Measurements from ENCODE around the gene MRPS5. TPM values are rescaled to one million over a fixed set of nuclear protein-coding genes. Genes with fewer than 3 reads are reported as not detected.
A peak's percentile ranks its signal among the peaks of the same experiment; 100 is the strongest.
"Not testable (repeated sequence)": the region's sequence is repeated elsewhere in the genome, so short reads cannot be mapped to it uniquely, and the experiment has no call there.

Gene MRPS5
- total RNA-seq, 1 experiment from 2014 or later: 44.5 TPM

- no peak for DNase-seq (ENCODE audit: low spot score)
Measured at GRCh38 chr2:95047629-95048510, 73.7 kb downstream of the MRPS5 start.

- no peak for DNase-seq (ENCODE audit: low spot score)
Measured at GRCh38 chr2:95046371-95047112, 75.1 kb downstream of the MRPS5 start.

- DNase-seq (ENCODE audit: low spot score): no peak
Measured at GRCh38 chr2:95044601-95045000, 77.0 kb downstream of the MRPS5 start.

- DNase-seq (ENCODE audit: low spot score): peak; percentile 87
Measured at GRCh38 chr2:95043300-95044093, 78.1 kb downstream of the MRPS5 start.

GRCh38 chr2:95042472-95043271, 78.9 kb downstream of the MRPS5 start:
- no peak for DNase-seq (ENCODE audit: low spot score)

GRCh38 chr2:95041824-95042442, 79.7 kb downstream of the MRPS5 start:
- no peak for DNase-seq (ENCODE audit: low spot score)

GRCh38 chr2:95041060-95041823, 80.4 kb downstream of the MRPS5 start:
- no peak for DNase-seq (ENCODE audit: low spot score)

GRCh38 chr2:95040426-95040825, 81.2 kb downstream of the MRPS5 start:
- DNase-seq (ENCODE audit: low spot score): no peak

- no peak for DNase-seq (ENCODE audit: low spot score)
Measured at GRCh38 chr2:95039978-95040377, 81.6 kb downstream of the MRPS5 start.

- no peak for DNase-seq (ENCODE audit: low spot score)
Measured at GRCh38 chr2:95039363-95039762, 82.2 kb downstream of the MRPS5 start.

- no peak for DNase-seq (ENCODE audit: low spot score)
Measured at GRCh38 chr2:95038635-95039298, 82.8 kb downstream of the MRPS5 start.

GRCh38 chr2:95037841-95038585, 83.6 kb downstream of the MRPS5 start:
- DNase-seq (ENCODE audit: low spot score): not testable (repeated sequence)

- no peak for DNase-seq (ENCODE audit: low spot score)
Measured at GRCh38 chr2:95037384-95037839, 84.2 kb downstream of the MRPS5 start.

GRCh38 chr2:95036596-95037383, 84.8 kb downstream of the MRPS5 start:
- DNase-seq (ENCODE audit: low spot score): no peak
